ENCODE measurements around the gene MAP3K7. TPM values are rescaled to one million over a fixed set of nuclear protein-coding genes. Genes with fewer than 3 reads are reported as not detected.

Gene MAP3K7
- 45.4 TPM for total RNA-seq

DNA sequence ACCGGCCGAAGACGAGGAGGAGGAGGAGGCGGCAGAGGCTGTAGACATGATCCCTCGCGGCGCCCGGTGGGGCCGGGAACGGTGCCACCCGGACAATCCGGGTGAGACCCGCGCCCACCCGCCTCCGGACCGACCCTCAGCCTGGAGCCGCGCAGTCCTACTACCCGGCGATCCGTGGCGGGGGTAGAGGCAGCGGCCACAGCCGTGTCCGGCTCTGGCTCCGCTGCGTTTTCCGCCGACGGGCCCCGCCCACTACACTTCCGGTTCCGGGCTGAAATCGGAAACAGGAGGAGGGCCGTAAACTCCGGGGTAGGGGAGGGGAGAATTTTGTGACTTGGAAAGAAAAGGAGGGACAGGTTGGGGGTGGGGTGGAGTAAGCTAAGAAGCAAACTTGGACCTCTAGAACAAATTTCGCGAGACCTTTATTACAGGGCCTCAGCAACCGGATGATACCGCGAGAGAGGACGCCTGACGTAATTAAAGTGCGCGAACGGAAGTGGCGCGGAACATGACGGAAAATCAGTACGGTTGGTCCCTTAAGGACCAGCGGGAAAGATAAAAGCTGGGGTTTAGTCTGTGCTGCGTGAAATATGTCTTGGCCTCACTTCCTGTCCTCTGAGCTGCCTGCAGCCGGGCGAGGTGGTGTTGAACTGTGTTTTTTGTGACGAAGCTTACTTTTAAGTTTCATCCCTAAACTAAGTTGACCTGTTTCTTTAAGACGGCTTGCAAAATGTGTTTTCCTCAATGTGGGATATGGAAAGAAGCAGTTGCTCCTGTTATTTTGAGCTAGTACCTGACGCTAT lies at the start of gene MAP3K7:
TSS of gene MAP3K7 (minus strand) at position 237 of the 803 bp plus-strand sequence. CDS start at position 48, 189 bp downstream.

Measured in diencephalon (tissue), 1 donor.